Right lobe of liver (tissue), 4 donors: ENCODE data around the gene SPON1.

Source experiments
- POLR2A ChIP-seq: fragments of 450-650 bp; IDR thresholded peaks from one replicate; pipeline ENCODE4 v1.6.1; 2017; ENCODE audit warnings: antibody characterized with exemption, mild to moderate bottlenecking
- TF ChIP-seq, protein P1 (sequence below), 4 donors: fragments of 200-600 bp in 3 of 4; fragments of 450-650 bp in 1 of 4; IDR thresholded peaks; one replicate each; pipeline versions ENCODE4 v1.5.1 to v1.8.0; 2016 to 2022; ENCODE audit warnings: antibody characterized with exemption in 4 of 4, mild to moderate bottlenecking in 2 of 4
- donor health status: DM: no; HTN: no; CAD: no.
- donor health status: DM: no; HTN: no; CAD: no.
- donor health status: DM: no; HTN: yes; CAD: no.

- TF ChIP-seq POLR2A = no peak
- TF ChIP-seq, protein P1, sequence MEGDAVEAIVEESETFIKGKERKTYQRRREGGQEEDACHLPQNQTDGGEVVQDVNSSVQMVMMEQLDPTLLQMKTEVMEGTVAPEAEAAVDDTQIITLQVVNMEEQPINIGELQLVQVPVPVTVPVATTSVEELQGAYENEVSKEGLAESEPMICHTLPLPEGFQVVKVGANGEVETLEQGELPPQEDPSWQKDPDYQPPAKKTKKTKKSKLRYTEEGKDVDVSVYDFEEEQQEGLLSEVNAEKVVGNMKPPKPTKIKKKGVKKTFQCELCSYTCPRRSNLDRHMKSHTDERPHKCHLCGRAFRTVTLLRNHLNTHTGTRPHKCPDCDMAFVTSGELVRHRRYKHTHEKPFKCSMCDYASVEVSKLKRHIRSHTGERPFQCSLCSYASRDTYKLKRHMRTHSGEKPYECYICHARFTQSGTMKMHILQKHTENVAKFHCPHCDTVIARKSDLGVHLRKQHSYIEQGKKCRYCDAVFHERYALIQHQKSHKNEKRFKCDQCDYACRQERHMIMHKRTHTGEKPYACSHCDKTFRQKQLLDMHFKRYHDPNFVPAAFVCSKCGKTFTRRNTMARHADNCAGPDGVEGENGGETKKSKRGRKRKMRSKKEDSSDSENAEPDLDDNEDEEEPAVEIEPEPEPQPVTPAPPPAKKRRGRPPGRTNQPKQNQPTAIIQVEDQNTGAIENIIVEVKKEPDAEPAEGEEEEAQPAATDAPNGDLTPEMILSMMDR (IDR thresholded peaks at IDR 0.05) = no peak
These were observed 144.0 kb downstream of the SPON1 start for GRCh38 chr11:14106303-14107049.
